ENCODE data around the gene KLHL8.

KLHL8 gene

DNA sequence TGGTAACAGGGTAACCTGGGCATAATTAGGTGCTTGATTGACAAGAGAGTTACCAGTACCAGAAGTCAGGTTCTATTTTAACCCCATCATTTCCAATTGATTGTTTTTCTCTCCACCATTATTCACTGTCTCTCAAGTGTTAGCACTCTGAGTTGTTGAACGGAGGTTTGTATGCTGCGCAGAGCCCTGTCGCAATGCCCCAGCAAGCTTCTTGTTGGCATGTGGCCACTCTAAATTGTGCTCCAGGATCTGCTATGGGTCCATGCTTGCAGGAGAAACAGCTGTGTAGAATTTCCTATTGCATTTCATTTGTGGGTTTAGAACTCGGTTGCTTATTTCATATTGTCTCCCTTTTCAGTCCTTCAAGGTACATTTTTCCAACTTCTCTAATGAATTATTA is 98.2 kb downstream of the KLHL8 start:
- DNase-seq (ENCODE audit: low spot score) = no peak
- no peak for FAIRE-seq

DNA sequence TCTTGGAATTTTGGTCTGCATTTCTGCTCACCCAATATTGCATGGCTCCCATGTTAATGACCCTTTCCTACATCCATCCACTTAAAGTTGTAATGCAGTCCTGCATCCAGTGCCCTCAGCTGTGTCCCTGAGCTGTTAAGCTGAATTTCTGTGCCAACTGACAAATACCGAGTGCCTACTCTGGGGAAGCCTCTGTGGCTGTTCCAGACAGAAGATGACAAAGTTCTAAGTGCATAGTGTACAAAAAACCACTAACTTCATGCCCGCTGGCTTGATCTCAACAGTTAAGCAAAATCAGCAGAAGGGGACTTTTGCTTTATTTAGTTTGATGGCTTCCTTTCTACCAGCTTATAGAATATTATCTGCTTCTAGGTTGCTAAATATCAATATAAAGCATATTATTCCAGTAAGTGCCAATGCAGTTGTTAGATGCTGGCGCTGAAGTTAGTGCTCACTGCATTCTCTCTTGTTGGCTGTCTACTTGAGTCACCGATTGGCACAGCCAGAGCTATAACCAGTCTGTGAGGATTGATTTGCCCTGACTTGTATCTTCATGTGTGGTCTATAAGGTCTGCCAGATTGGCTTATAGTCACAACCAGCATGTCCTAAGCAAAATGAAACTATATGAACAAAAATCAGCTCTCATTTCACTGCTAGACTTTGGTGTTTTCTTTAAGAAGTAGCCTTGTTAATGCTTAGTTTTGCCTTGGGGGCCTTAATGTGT is 98.9 kb downstream of the KLHL8 start:
- FAIRE-seq (no peak), DNase-seq (ENCODE audit: low spot score) (peak; percentile 17)

DNA sequence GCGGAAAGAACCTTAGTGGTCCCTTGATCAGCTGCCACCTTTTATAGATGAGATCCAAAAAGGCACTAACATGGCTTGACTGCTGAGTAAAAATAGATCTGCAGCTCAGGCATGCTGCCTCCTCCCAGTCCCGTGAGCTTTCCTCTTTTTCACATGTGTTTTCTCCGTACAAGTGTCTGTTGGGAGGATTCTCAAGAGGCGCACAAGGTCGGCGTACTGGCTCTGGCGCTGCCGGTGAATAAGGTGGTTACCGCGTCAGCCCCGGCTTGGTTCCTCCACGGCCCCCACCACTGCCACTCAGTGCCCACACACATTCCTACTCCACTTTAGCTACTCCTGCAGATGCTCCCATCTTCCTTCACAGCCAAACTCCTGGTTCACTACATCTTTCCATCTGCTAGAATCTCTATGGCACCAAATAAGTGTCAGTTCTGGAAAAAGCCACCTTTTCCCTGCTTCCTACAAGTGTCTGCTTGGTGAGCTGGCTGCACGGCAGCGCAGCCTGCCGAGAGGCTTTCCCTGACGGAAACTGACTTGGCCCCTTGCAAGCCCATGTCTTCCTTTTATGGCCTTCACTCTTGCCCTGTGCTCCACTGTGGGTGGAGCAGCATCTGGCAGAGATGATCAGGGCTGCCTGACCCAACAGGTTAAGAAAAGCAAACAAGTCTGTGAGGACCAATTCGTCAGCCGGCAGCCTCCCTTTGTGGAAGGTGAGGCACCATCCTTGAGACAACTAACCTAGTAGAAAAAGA is 99.8 kb downstream of the KLHL8 start:
- DNase-seq (ENCODE audit: low spot score) (peak; percentile 69), FAIRE-seq (peak; percentile 23)

DNA sequence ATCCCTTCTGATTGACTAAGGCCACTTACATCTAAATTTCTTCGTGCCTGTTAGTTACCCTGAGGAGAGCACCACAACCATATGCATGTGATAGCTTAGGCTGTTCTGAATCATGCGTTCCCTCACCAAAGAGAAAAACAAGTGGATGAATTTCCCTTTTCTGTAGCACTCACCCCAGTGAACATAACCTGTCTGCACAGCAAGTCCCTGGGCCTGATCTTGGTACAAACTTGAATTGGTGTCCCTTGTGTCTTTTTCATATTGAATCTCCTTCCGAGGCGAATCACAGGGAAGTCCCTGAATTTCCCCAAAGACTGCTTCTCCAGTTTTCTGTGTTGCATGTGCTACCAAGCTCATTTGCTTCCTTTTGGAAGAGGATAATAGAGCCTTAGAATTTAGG is 100.4 kb downstream of the KLHL8 start:
- no peak for FAIRE-seq
- no peak for DNase-seq (ENCODE audit: low spot score)

DNA sequence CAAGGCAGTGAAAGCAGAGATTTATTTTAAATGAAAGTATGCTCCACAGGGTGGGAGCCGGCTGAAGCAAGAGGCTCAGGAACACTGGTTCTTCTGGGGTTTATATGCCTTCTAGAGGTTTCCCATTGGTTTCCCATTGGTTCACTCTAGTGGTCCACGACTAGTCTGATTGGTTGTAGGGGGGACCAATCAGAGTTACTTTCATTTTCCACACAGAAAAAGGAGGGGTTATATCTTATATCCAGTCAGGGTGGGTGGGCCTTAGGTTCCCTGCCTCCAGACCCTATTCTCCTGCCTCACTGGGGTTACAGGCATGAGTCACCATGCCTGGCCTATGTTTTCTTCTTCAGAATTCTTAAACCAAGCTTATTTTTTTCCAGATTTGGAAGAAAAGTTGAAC is 101.6 kb downstream of the KLHL8 start:
- FAIRE-seq (peak; percentile 34), DNase-seq (ENCODE audit: low spot score) (peak; percentile 68)

DNA sequence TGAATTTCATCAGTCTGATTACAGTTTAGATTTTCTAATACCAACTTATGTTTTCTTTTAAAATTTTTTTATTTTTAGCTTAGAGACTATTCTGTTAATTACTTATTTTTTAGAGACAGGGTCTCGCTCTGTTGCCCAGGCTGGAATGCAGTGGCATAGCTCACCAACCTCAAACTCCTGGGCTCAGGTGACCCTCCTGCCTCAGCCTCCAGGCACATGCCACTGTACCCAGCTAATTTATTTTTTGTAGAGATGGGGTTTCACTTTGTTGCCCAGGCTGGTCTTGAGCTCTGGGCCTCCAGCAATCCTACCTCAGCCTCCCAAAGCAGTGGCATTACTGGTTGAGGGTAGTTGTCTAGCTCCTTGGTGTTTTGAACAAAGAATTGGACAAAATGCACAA is 102.0 kb downstream of the KLHL8 start:
- peak; percentile 47 for FAIRE-seq
- DNase-seq (ENCODE audit: low spot score) = peak; percentile 27

DNA sequence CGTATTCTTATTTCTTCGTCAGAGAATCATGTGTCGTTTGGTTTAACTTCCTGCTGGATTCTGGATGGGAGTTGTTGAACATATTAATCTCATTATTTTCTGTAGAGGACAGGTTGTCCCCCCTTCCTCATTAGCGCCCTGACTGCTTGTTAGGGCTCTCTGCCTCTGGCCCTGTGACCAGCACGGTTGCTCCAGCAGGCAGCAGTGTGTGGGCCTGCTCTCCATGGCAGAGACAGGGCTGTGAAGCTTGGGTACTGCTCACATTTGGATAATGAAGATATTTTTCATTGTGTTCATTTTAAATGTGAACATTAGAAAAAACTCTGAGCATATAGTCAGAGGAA is 102.7 kb downstream of the KLHL8 start:
- FAIRE-seq = no peak
- DNase-seq (ENCODE audit: low spot score) = no peak

DNA sequence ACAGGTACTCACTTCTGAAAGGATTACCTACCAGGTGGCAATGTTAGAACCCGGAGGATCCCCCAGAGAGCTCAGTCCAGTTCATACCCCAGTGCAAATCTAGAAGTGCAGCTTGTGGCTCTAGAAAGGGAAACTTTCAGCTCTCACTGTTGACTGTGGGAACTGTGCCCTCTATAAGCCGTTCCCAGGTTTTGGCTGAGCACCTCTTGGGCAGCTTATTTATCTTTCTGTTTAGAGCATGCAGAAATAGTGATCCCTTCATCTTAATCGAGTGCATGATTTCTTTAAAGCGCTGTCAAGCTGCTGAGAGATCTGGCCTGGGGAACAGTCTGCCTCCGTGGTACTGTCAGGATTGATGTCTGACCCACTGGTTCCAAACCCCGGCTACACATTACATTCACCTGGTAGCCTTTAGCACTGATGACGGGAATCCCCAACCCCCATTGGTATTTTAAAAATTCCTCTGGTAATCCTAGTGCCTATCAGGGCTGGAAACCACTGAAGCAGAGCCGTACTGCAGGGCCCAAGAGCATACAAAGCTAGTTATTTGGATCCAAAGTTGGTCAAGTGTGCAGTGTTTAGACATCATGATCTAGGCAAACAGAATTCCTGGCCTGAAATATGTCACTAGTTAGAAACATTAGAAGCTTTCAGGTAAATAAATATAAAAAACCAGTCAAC is 103.2 kb downstream of the KLHL8 start:
- FAIRE-seq (peak; percentile 97), DNase-seq (ENCODE audit: low spot score) (peak; percentile 97)

DNA sequence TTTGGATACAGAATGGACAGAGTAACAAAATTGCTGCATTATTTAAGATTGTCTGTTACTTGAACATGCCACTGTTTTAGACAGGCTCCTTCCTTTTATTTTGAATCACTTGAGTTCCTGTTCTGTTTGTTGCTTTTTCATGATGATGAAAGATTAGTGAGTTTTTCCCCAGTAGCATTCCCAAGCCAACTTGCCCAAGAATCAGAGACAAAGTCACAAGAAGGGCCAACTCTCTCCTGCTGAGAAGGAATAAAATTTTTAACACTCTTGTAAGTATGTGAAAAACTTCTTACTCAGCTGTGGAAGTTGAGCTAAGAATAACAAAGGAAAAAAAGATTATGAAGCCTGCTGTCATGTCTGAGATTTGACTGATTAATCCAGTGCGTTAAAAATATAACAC is 104.2 kb downstream of the KLHL8 start:
- DNase-seq (ENCODE audit: low spot score) = no peak
- no peak for FAIRE-seq

DNA sequence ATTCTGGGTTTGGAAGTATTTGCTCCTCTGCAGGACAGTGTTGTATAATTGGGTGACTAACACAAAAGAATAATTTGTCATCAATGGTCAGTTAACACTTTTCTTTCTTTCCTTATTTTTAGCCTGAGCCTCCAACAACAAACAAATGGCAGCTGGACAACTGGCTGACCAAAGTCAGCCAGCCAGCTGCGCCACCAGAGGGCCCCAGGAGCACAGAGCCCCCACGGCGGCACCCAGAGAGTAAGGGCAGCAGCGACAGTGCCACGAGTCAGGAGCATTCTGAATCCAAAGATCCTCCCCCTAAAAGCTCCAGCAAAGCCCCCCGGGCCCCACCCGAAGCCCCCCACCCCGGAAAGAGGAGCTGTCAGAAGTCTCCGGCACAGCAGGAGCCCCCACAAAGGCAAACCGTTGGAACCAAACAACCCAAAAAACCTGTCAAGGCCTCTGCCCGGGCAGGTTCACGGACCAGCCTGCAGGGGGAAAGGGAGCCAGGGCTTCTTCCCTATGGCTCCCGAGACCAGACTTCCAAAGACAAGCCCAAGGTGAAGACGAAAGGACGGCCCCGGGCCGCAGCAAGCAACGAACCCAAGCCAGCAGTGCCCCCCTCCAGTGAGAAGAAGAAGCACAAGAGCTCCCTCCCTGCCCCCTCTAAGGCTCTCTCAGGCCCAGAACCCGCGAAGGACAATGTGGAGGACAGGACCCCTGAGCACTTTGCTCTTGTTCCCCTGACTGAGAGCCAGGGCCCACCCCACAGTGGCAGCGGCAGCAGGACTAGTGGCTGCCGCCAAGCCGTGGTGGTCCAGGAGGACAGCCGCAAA is 106.0 kb downstream of the KLHL8 start:
- DNase-seq (ENCODE audit: low spot score) = no peak
- FAIRE-seq = no peak

DNA sequence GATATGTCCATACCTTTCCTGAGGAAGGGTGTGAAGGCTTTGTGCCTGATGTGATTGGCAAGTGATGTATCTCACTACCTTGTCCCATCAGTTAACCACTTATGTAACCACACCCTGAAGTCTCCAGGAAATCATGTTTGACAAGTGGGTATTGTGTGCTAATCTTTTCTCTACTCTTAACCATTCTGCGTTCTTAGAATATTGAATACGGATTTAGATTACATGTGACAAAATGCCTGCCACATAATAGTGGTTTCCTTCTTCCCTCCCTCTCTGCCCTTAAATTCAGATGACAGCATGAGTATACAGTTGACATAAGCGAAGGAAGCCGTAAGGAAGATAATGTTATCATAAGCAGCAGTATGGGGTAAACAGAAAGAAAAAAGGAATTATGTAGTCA is 108.4 kb downstream of the KLHL8 start:
- DNase-seq (ENCODE audit: low spot score) (no peak), FAIRE-seq (no peak)
